NOMO-1 treated with dmso at 0.1 percent for 144 hours (cell line): Measurements from ENCODE around the gene CLDN25.
"Not testable (repeated sequence)": the region's sequence is repeated elsewhere in the genome, so short reads cannot be mapped to it uniquely, and the experiment has no call there.

Experiments used
- DNase-seq: peaks from one replicate; lab custom pipeline; 2025; ENCODE audit not compliant: unreplicated experiment; lab: John Stamatoyannopoulos, UW

CLDN25 gene

GRCh38 chr11:113779496-113779895 lies at the start of gene CLDN25:
TSS of gene CLDN25 (plus strand) at chr11:113779796. CDS start at chr11:113779796, 0 bp downstream.
- DNase-seq = no peak

- no peak for DNase-seq
Measured at GRCh38 chr11:113730887-113731726, 48.5 kb upstream of the CLDN25 start.

DNA sequence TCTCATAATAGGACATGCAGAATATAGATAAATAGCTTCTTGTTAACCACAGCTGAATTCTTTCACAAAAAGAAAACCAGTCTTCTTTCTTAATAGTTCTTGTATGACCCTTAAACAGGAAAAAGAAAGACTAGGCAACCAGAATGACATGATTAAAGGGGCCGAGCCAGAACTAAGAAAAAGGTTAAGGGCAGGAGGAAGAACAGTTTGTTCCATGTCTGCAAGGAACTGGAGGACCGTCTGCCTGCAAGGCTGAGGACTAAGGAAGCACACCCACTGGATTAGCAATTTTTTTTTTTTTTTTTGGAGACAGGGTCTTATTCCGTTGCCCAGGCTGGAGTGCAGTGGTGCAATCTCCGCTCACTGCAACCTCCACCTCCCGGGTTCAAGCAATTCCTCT lies 47.5 kb upstream of the CLDN25 start:
- no peak for DNase-seq

GRCh38 chr11:113736323-113736722 lies 43.3 kb upstream of the CLDN25 start:
- no peak for DNase-seq

DNA sequence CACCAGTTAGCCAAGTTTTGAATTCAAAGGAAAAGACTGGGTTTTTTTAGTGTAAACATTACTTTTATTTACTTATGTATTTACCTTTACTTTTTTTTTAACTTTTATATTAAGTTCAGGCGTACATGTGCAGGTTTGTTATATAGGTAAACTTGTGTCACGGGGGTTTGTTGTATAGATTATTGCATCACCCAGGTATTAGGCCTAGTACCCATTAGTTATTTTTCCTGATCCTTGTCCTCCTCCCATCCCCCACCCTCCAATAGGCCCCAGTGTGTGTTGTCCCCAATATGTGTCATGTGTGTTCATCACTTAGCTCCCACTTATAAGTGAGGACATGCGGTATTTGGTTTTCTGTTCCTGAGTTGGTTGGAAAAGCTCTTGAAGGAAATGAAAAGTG lies 26.7 kb upstream of the CLDN25 start:
- no peak for DNase-seq

- DNase-seq = no peak
Measured at GRCh38 chr11:113760241-113760640, 19.4 kb upstream of the CLDN25 start.

- not testable (repeated sequence) for DNase-seq
Measured at GRCh38 chr11:113763040-113763439, 16.6 kb upstream of the CLDN25 start.

DNA sequence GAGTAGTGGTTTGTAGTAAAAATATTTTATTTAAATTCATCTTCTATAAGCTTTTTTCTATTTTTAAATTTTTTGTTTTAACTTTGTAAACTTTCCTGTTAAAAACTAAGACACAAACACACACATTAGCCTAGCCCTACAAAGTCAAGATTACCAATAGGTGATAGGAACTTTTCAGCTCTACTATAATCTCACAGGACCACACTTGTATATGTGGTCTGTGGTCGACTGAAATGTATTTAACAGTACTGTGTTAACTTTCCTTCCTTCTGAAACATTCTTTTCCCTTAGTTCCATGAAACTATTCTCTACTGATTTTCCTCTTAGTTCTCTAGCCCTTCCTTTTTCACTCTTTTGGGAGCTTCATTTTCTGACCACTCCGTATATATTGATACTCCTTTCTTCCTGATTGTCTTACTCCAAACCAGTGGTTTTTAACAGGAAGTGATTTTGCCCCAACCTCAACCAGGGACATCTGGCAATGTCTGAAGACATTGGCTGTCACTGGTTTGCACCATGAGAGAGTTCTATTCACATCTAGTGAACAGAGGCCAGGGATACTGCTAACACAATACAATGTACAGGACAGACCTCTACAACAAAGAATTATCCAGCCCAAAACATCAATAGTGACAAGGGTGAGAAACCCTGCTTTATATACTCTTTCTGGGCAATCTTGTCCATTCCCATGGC lies 14.9 kb upstream of the CLDN25 start:
- no peak for DNase-seq

GRCh38 chr11:113771964-113772363 lies 7.6 kb upstream of the CLDN25 start:
- DNase-seq = no peak

- DNase-seq = no peak
Measured at GRCh38 chr11:113773092-113773415, 6.5 kb upstream of the CLDN25 start.

DNA sequence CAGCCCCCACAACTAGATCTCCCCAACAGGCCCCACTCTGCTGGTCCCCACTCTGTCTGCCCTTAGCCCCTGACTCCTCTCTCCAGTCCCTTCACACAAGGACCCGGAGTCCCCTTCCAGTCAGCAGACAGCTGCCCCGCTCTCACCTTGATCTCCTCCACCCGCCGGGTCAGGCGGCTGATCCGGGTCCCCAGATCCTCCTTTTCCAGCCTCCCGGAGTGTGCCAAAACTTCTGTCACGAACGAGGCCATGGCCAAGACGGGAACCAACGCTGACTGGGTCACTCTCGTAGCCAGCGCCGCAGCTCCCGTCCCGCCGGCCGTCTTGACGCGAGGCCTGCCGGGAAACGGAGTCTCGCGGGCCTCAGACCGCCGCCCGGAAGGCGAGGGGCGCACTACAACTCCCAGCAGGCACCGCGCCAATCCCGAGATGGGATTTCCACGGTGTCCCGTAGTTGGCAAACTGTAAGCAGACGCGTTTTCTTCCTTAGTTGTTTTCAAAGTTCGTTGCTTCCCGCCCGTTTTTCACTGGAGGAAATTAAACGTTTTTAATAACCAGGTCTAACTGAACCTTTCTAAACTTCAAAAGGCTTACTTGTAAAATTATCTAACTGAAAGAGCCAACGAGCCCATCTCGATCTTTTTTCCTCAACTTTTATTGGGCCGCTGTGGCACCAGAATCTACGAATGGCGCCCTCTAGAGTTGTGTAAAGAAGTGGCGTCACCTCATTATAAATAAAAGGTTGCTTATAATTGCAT lies 6.0 kb upstream of the CLDN25 start, which contains the start of gene ZW10:
TSS of gene ZW10 (minus strand) at position 277 of the 758 bp plus-strand sequence. CDS start at position 251, 26 bp downstream.
- peak; percentile 96 for DNase-seq

DNA sequence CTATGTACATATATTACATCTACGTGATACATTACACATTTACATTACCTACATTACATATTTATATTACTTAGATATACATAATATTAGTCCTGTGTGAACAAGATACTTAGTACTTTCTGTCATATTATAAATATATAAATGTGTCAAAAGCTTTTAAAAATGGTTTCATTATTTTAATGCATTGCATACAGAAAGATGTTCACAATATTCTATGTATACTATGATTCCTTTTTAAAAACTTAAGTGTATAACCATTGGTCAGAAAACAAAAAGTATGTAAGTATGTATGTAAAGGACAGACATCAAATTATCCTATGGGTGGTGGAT lies 5.5 kb upstream of the CLDN25 start:
- no peak for DNase-seq

- no peak for DNase-seq
Measured at GRCh38 chr11:113778111-113778910, 1.3 kb upstream of the CLDN25 start.

DNA sequence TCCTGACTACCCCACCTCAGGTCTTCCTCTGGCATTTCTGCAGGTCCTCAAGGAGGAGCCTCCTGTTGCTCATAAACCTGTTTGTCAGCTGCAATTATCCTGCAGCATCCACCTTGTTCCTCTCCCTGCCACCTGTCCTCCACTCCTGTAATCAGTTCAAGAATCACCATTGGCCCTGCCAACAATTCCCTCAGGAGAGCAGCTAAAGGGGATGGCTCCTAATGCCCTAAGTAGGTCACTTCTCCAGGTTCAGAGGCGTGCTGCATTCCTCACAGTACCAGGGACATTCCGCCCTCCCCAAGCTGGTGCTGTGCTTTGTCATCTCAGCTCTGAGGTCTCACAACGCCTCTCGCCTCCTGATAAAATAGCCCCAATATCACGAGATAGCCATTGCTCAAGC lies 2.1 kb downstream of the CLDN25 start:
- DNase-seq = no peak

- DNase-seq = no peak
Measured at GRCh38 chr11:113782134-113782533, 2.5 kb downstream of the CLDN25 start.

- not testable (repeated sequence) for DNase-seq
Measured at GRCh38 chr11:113789016-113789415, 9.4 kb downstream of the CLDN25 start.

GRCh38 chr11:113789675-113790320 lies 10.2 kb downstream of the CLDN25 start:
- DNase-seq = no peak

GRCh38 chr11:113796663-113797259 lies 17.2 kb downstream of the CLDN25 start:
- DNase-seq = no peak

GRCh38 chr11:113802621-113803020 lies 23.0 kb downstream of the CLDN25 start:
- DNase-seq = no peak

DNA sequence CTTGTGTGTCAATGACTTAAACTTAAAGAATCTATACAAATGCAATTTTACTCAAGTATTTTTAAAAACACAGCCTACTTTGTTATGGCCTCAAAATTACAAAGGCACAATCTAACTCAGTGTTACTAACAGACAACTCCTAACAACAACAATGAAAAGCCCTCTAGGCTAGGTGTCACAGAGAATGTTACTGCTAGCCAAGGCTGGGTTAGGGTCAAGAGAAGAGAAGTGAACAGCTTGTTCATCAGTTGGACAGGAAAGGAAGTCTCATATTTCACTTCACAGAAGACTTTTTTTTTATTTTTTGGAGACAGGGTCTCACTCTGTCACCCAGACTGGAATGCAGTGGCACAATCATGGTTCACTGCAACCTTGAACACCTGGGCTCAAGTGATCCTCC lies 26.0 kb downstream of the CLDN25 start:
- no peak for DNase-seq
